HepG2 (cell line): Measurements from ENCODE around the gene MFAP3L. TPM values are rescaled to one million over a fixed set of nuclear protein-coding genes. Genes with fewer than 3 reads are reported as not detected.

Experiments used
- ARNT ChIP-seq: fragments of 450-650 bp; IDR thresholded peaks from 2 replicates; pipeline ENCODE4 v1.6.1; 2017
- DNMT3B ChIP-seq: conservative IDR thresholded peaks from 2 replicates; pipeline ENCODE4 v1.6.1; 2016; ENCODE audit warnings: missing biosample characterization, control low read depth
- NCOA5 ChIP-seq: sonication (generic); formaldehyde crosslinking; IDR thresholded peaks from 2 replicates; pipeline ENCODE4 v1.4.0; 2020; ENCODE audit warnings: missing genetic modification reagents
- RBM22 ChIP-seq: fragments of 200-400 bp; formaldehyde crosslinking; optimal IDR thresholded peaks from 2 replicates; pipeline ENCODE3; 2017; ENCODE audit warnings: mild to moderate bottlenecking, low read length, moderate library complexity
- SCMH1 ChIP-seq: sonication (generic); formaldehyde crosslinking; IDR thresholded peaks from 2 replicates; pipeline ENCODE4 v1.9.0; 2021; ENCODE audit warnings: missing genetic modification reagents, mild to moderate bottlenecking, borderline replicate concordance
- SP1 ChIP-seq, 2 experiments: fragments of 450-650 bp in 1 of 2; sonication (generic) in 1 of 2; formaldehyde crosslinking in 1 of 2; IDR thresholded peaks; 2 replicates each; pipeline versions ENCODE4 v1.4.0 to v1.6.1; 2016 to 2020; ENCODE audit warnings: missing genetic modification reagents in 1 of 2
- SP5 ChIP-seq: IDR thresholded peaks from 2 replicates; pipeline ENCODE4 v1.6.1; 2016; ENCODE audit warnings: low read depth, borderline replicate concordance
- TBP ChIP-seq: sonication (generic); formaldehyde crosslinking; IDR thresholded peaks from 2 replicates; pipeline ENCODE4 v1.5.0; 2020; ENCODE audit warnings: missing genetic modification reagents
- ZNF101 ChIP-seq: sonication (generic); formaldehyde crosslinking; IDR thresholded peaks from 2 replicates; pipeline ENCODE4 v1.4.0; 2020; ENCODE audit warnings: mild to moderate bottlenecking, low read depth, missing genetic modification reagents, borderline replicate concordance
- ZNF556 ChIP-seq: sonication (generic); formaldehyde crosslinking; IDR thresholded peaks from 2 replicates; pipeline ENCODE4 v1.4.0; 2020; ENCODE audit warnings: mild to moderate bottlenecking, missing genetic modification reagents, borderline replicate concordance
- ZNF780A ChIP-seq: sonication (generic); formaldehyde crosslinking; IDR thresholded peaks from 2 replicates; pipeline ENCODE4 v1.8.0; 2022; ENCODE audit warnings: mild to moderate bottlenecking, missing genetic modification reagents, moderate library complexity
- ZNF816 ChIP-seq: sonication (generic); formaldehyde crosslinking; IDR thresholded peaks from 2 replicates; pipeline ENCODE4 v1.8.0; 2022; ENCODE audit warnings: missing genetic modification reagents, mild to moderate bottlenecking, borderline replicate concordance
- ZSCAN31 ChIP-seq: sonication (generic); formaldehyde crosslinking; IDR thresholded peaks from 2 replicates; pipeline ENCODE4 v1.5.0; 2020; ENCODE audit warnings: low read depth, mild to moderate bottlenecking, missing genetic modification reagents
- polyA plus RNA-seq, 8 experiments: library from polyadenylated mRNA; depleted of rRNA in 3 of 8; stranded (reverse) in 7 of 8; unstranded in 1 of 8; fragments of >200 nt; fragmentation: Illumina TruSeq in 4 of 8; extraction: Trizol in 4 of 8; gene quantifications; 2 replicates each; pipeline versions ENCODE4 v1.2.1 to v1.2.3, GENCODE V29; 2011 to 2016; ENCODE audit warnings: low read depth in 4 of 8, missing spikeins in 1 of 8, mixed read lengths in 1 of 8; ENCODE audit not compliant: insufficient read depth in 1 of 8
- total RNA-seq, 5 experiments: library from RNA; depleted of rRNA; stranded (reverse); fragments of >200 nt; fragmentation: Illumina TruSeq; extraction: Trizol; gene quantifications; 2 replicates each; pipeline ENCODE4 v1.2.3, GENCODE V29; 2016; ENCODE audit warnings: low read depth in 1 of 5
- TF ChIP-seq, protein P1 (sequence below): sonication (generic); formaldehyde crosslinking; IDR thresholded peaks from 2 replicates; pipeline ENCODE4 v1.5.0; 2020; ENCODE audit warnings: missing genetic modification reagents
- TF ChIP-seq, protein P2 (sequence below): sonication (generic); formaldehyde crosslinking; IDR thresholded peaks from 2 replicates; pipeline ENCODE4 v1.5.1; 2020; ENCODE audit warnings: mild to moderate bottlenecking, missing genetic modification reagents, moderate library complexity
- TF ChIP-seq, protein P3 (sequence below): sonication (generic); formaldehyde crosslinking; IDR thresholded peaks from 2 replicates; pipeline ENCODE4 v1.4.0; 2020; ENCODE audit warnings: missing genetic modification reagents, mild to moderate bottlenecking, borderline replicate concordance
- TF ChIP-seq, protein P4 (sequence below): fragments of 450-650 bp; IDR thresholded peaks from 2 replicates; pipeline ENCODE4 v1.6.1; 2017

The MFAP3L gene
- total and polyA plus RNA-seq, 2 of the 13 experiments (the other 11 are each of a cell fraction or from before 2014, with no cell fraction given), result 1.5 to 3.6 TPM

GRCh38 chr4:170027181-170027829 is 1.1 kb upstream of the MFAP3L start (continued):
- TF ChIP-seq, protein P1, sequence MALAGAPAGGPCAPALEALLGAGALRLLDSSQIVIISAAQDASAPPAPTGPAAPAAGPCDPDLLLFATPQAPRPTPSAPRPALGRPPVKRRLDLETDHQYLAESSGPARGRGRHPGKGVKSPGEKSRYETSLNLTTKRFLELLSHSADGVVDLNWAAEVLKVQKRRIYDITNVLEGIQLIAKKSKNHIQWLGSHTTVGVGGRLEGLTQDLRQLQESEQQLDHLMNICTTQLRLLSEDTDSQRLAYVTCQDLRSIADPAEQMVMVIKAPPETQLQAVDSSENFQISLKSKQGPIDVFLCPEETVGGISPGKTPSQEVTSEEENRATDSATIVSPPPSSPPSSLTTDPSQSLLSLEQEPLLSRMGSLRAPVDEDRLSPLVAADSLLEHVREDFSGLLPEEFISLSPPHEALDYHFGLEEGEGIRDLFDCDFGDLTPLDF (CRISPR knock-in tag), result peak; percentile 69
- TF ChIP-seq ZNF101 (CRISPR knock-in tag) (0 out of 2 replicates have a peak, but pooled peaks have one; percentile 54), RBM22 (no peak), SCMH1 (CRISPR knock-in tag) (no peak), ZNF780A (CRISPR knock-in tag) (peak; percentile 46; the same call in 1 of the 2 replicates), SP1 (IDR thresholded peaks at IDR 0.05) (no peak), SP1 (CRISPR knock-in tag; IDR thresholded peaks at IDR 0.05) (no peak), ZNF556 (CRISPR knock-in tag) (0 out of 2 replicates have a peak, but pooled peaks have one; percentile 37), ZNF816 (no peak), SP5 (CRISPR knock-in tag) (peak; percentile 48), DNMT3B (CRISPR knock-in tag) (peak; percentile 84), ZSCAN31 (CRISPR knock-in tag) (peak; percentile 45; the same call in 1 of the 2 replicates), TBP (CRISPR knock-in tag) (no peak), NCOA5 (CRISPR knock-in tag) (no peak), ARNT (no peak)
- TF ChIP-seq, protein P2, sequence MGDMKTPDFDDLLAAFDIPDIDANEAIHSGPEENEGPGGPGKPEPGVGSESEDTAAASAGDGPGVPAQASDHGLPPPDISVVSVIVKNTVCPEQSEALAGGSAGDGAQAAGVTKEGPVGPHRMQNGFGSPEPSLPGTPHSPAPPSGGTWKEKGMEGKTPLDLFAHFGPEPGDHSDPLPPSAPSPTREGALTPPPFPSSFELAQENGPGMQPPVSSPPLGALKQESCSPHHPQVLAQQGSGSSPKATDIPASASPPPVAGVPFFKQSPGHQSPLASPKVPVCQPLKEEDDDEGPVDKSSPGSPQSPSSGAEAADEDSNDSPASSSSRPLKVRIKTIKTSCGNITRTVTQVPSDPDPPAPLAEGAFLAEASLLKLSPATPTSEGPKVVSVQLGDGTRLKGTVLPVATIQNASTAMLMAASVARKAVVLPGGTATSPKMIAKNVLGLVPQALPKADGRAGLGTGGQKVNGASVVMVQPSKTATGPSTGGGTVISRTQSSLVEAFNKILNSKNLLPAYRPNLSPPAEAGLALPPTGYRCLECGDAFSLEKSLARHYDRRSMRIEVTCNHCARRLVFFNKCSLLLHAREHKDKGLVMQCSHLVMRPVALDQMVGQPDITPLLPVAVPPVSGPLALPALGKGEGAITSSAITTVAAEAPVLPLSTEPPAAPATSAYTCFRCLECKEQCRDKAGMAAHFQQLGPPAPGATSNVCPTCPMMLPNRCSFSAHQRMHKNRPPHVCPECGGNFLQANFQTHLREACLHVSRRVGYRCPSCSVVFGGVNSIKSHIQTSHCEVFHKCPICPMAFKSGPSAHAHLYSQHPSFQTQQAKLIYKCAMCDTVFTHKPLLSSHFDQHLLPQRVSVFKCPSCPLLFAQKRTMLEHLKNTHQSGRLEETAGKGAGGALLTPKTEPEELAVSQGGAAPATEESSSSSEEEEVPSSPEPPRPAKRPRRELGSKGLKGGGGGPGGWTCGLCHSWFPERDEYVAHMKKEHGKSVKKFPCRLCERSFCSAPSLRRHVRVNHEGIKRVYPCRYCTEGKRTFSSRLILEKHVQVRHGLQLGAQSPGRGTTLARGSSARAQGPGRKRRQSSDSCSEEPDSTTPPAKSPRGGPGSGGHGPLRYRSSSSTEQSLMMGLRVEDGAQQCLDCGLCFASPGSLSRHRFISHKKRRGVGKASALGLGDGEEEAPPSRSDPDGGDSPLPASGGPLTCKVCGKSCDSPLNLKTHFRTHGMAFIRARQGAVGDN (CRISPR knock-in tag), result peak; percentile 98
- TF ChIP-seq, protein P3, sequence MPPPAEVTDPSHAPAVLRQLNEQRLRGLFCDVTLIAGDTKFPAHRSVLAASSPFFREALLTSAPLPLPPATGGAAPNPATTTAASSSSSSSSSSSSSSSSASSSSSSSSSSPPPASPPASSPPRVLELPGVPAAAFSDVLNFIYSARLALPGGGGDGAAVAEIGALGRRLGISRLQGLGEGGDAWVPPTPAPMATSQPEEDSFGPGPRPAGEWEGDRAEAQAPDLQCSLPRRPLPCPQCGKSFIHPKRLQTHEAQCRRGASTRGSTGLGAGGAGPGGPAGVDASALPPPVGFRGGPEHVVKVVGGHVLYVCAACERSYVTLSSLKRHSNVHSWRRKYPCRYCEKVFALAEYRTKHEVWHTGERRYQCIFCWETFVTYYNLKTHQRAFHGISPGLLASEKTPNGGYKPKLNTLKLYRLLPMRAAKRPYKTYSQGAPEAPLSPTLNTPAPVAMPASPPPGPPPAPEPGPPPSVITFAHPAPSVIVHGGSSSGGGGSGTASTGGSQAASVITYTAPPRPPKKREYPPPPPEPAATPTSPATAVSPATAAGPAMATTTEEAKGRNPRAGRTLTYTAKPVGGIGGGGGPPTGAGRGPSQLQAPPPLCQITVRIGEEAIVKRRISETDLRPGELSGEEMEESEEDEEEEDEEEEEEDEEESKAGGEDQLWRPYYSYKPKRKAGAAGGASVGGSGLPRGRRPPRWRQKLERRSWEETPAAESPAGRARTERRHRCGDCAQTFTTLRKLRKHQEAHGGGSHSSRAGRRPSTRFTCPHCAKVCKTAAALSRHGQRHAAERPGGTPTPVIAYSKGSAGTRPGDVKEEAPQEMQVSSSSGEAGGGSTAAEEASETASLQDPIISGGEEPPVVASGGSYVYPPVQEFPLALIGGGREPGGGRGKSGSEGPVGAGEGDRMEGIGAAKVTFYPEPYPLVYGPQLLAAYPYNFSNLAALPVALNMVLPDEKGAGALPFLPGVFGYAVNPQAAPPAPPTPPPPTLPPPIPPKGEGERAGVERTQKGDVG (CRISPR knock-in tag), result 0 out of 2 replicates have a peak, but pooled peaks have one; percentile 40
- TF ChIP-seq, protein P4, sequence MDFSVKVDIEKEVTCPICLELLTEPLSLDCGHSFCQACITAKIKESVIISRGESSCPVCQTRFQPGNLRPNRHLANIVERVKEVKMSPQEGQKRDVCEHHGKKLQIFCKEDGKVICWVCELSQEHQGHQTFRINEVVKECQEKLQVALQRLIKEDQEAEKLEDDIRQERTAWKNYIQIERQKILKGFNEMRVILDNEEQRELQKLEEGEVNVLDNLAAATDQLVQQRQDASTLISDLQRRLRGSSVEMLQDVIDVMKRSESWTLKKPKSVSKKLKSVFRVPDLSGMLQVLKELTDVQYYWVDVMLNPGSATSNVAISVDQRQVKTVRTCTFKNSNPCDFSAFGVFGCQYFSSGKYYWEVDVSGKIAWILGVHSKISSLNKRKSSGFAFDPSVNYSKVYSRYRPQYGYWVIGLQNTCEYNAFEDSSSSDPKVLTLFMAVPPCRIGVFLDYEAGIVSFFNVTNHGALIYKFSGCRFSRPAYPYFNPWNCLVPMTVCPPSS, result no peak
